Upper lobe of right lung (tissue), 1 donor: ENCODE data around the gene TRIM59. TPM values are rescaled to one million over a fixed set of nuclear protein-coding genes. Genes with fewer than 3 reads are reported as not detected.

Experiments
- ATAC-seq: fragments of 200-7000 bp; cut with Tn5 transposase; one replicate; pipeline ENCODE4 v1.9.1; 2020; ENCODE audit warnings: mild to moderate bottlenecking, moderate library complexity
- DNase-seq: peaks from one replicate; pipeline ENCODE4 v3.0.0-alpha.2; 2020
- H3K27ac ChIP-seq: fragments of 200-600 bp; one replicate; pipeline ENCODE4 v1.8.0; 2022
- H3K27me3 ChIP-seq: fragments of 200-600 bp; one replicate; pipeline ENCODE4 v1.8.0; 2022; ENCODE audit warnings: mild to moderate bottlenecking
- H3K36me3 ChIP-seq: fragments of 200-600 bp; one replicate; pipeline ENCODE4 v1.8.0; 2022
- H3K4me1 ChIP-seq: fragments of 200-600 bp; one replicate; pipeline ENCODE4 v1.8.0; 2022
- H3K4me3 ChIP-seq: fragments of 200-600 bp; one replicate; pipeline ENCODE4 v1.8.0; 2022; ENCODE audit warnings: mild to moderate bottlenecking
- H3K9me3 ChIP-seq: fragments of 200-600 bp; one replicate; pipeline ENCODE4 v1.8.0; 2022
- CTCF ChIP-seq: fragments of 200-600 bp; IDR thresholded peaks from one replicate; pipeline ENCODE4 v1.8.0; 2022; ENCODE audit warnings: antibody characterized with exemption
- intact Hi-C: fragments of 100-400 bp; cut with DNase I; formaldehyde crosslinking; loops from one replicate; pipeline ENCODE4 v1.11.0; 2022
- total RNA-seq: library from RNA; stranded (reverse); fragmentation: NEBNext Ultra II Directional; extraction: Animal tissue kit (Norgen Biotek cat#: 25700); gene quantifications from one replicate; pipeline ENCODE4 v1.2.1, GENCODE V29; 2021
- donor health status: DM: no; HTN: yes; CAD: no; lungs with severe emphysema.

The TRIM59 gene
- total RNA-seq, 1 donor from 2014 or later = 4.5 TPM

DNA sequence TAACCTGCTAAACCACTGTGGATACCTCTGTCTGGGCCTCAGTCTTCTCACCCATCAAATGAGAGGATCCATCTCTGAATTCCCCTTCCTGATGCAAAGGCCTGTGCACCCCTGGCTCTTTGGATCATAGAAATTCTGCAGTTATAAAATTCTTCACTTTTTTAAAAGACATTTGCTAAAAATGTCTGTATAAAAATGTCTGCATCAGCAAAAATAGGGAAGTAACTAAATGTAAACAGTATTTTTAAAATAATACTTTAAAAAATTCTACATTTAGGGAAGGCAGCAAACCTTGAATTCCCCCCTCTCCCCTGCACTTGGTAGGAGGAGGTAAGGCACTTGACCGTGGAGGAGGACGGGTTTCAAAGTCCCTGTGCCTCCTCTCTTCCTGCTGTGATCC, 25.6 kb upstream of the TRIM59 start:
- Histone ChIP-seq H3K27me3 (no peaks in the 10 kb centered on the region), H3K4me1 (no peaks in the 10 kb centered on the region), H3K4me3 (no peak overlapping the region), H3K36me3 (no peaks in the 10 kb centered on the region), H3K27ac (no peak overlapping the region), H3K9me3 (no peaks in the 10 kb centered on the region)
- ATAC-seq = no peak
- no peak for TF ChIP-seq CTCF
- no peak for DNase-seq
- intact Hi-C loops = no loop called here

DNA sequence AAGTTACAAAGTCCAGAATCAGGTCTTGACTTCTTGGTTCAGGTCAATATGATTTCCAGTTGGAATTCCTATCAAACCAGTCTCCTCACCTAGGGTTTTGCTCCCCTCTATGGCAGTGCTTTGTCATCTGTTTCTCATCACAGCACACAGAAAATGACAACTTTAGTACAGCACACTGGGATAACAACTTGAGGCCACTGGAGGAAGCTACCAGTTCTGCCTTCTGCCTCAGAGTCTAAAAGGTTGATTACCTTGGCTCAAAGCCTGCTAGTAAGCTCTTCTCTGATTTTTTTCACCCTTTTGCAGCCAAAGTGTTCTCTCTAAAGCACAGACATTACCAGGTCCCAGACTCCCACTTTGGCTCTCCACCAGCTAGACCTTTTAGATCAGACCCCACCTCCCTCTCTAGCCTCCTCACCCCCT, 24.8 kb upstream of the TRIM59 start:
- H3K4me3 ChIP-seq = no peak overlapping the region
- intact Hi-C loops = no loop called here
- no peak for ATAC-seq
- no peaks in the 10 kb centered on the region for H3K27me3 ChIP-seq
- H3K27ac ChIP-seq = no peak overlapping the region
- no peak for TF ChIP-seq CTCF
- DNase-seq = no peak
- H3K9me3 ChIP-seq = no peaks in the 10 kb centered on the region
- H3K4me1 ChIP-seq = no peaks in the 10 kb centered on the region
- no peaks in the 10 kb centered on the region for H3K36me3 ChIP-seq

- H3K36me3 ChIP-seq = no peaks in the 10 kb centered on the region
- intact Hi-C loops = no loop called here
- TF ChIP-seq CTCF = no peak
- ATAC-seq = no peak
- no peaks in the 10 kb centered on the region for H3K4me1 ChIP-seq
- no peak overlapping the region for H3K27ac ChIP-seq
- no peak overlapping the region for H3K4me3 ChIP-seq
- no peaks in the 10 kb centered on the region for H3K27me3 ChIP-seq
- no peaks in the 10 kb centered on the region for H3K9me3 ChIP-seq
- no peak for DNase-seq
These were observed 24.4 kb upstream of the TRIM59 start for GRCh38 chr3:160473978-160474377.

GRCh38 chr3:160473221-160473620, 23.6 kb upstream of the TRIM59 start:
- intact Hi-C loops = no loop called here
- no peaks in the 10 kb centered on the region for H3K9me3 ChIP-seq
- DNase-seq (no peak), ATAC-seq (no peak)
- H3K4me1 ChIP-seq = no peaks in the 10 kb centered on the region
- no peaks in the 10 kb centered on the region for H3K27me3 ChIP-seq
- no peak for TF ChIP-seq CTCF
- no peaks in the 10 kb centered on the region for H3K36me3 ChIP-seq
- no peak overlapping the region for H3K27ac ChIP-seq
- no peak overlapping the region for H3K4me3 ChIP-seq

DNA sequence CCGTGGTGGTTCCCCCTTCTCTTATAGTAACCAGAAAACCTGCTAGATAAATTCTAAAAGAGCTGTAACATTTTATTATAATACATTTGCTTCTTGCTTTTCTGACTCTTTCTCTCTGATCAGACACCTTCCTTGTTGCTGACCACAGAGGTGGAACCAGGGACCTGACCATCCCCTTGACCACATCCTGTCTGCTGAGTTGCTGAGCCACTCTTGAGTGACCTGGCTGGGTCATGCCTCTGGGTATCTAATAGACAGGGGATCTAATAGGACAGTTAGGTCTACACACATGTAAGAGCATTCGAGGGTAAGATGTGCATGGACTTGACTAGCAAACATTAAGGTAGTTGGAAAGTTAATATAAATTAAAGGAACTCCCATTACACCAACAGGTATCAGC, 22.8 kb upstream of the TRIM59 start:
- no peaks in the 10 kb centered on the region for H3K9me3 ChIP-seq
- ATAC-seq = no peak
- H3K4me1 ChIP-seq = no peaks in the 10 kb centered on the region
- H3K27ac ChIP-seq = no peak overlapping the region
- no peaks in the 10 kb centered on the region for H3K27me3 ChIP-seq
- intact Hi-C loops = no loop called here
- no peaks in the 10 kb centered on the region for H3K36me3 ChIP-seq
- H3K4me3 ChIP-seq = no peak overlapping the region
- TF ChIP-seq CTCF = no peak
- DNase-seq = no peak

DNA sequence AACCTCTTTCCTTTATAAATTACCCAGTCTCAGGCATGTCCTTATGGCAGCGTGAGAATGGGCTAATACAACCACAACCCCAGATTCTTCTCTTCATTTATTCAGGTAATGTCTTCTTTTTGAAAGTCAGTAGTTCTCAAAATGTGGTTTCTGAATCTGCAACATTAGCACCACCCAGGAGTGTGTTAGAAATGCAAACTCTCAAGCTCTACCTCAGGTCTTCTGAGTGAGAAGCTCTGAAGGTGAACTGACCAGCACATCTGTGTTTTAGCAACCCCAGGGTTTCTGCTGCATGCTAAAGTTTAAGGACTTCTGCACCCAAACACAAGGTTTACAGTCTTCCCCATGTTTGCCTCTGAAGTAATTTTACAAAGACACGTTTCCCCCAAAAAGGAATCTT, 22.3 kb upstream of the TRIM59 start:
- H3K27me3 ChIP-seq = no peaks in the 10 kb centered on the region
- no peak overlapping the region for H3K27ac ChIP-seq
- H3K4me1 ChIP-seq = no peaks in the 10 kb centered on the region
- intact Hi-C loops = no loop called here
- DNase-seq (no peak), ATAC-seq (no peak)
- no peaks in the 10 kb centered on the region for H3K36me3 ChIP-seq
- TF ChIP-seq CTCF = no peak
- H3K9me3 ChIP-seq = no peaks in the 10 kb centered on the region
- H3K4me3 ChIP-seq = no peak overlapping the region
